PC-3 (cell line): Measurements from ENCODE around the gene CTSE. TPM values are rescaled to one million over a fixed set of nuclear protein-coding genes. Genes with fewer than 3 reads are reported as not detected.

Experiments
- ATAC-seq: fragments of 200-7000 bp; cut with Tn5 transposase; 2 replicates; pipeline ENCODE4 v1.9.1; 2020; ENCODE audit warnings: mild to moderate bottlenecking, moderate library complexity
- BruUV-seq: library from RNA; stranded (reverse); fragments of 400-500 nt; replicated peaks from 2 replicates; lab custom pipeline; 2021; lab: Mats Ljungman, UMichigan
- CTCF ChIA-PET: fragments of 300-600 bp; sonication (Branson Sonifier 250); formaldehyde crosslinking; loops from one replicate; lab custom pipeline; 2022; ENCODE audit warnings: antibody characterized with exemption; lab: Charles Lee
- POLR2A ChIA-PET: fragments of 300-600 bp; sonication (Branson Sonifier 250); formaldehyde crosslinking; loops from one replicate; lab custom pipeline; 2022; ENCODE audit warnings: antibody characterized with exemption; ENCODE audit not compliant: unreplicated experiment; lab: Charles Lee
- DNase-seq: peaks from one replicate; pipeline ENCODE4 v3.0.0-alpha.2; 2015
- H2AFZ ChIP-seq: fragments of 300-600 bp; sonication (generic); 2 replicates; pipeline ENCODE4 v1.6.0; 2016; ENCODE audit warnings: antibody characterized with exemption, low read length
- H3F3A ChIP-seq: fragments of 300-600 bp; sonication (generic); one replicate; pipeline ENCODE4 v1.6.0; 2017; ENCODE audit warnings: antibody characterized with exemption, low read length, control low read depth, mild to moderate bottlenecking; ENCODE audit not compliant: unreplicated experiment
- H3K27ac ChIP-seq: fragments of 300-600 bp; sonication (generic); 2 replicates; pipeline ENCODE4 v1.5.1; 2016; ENCODE audit warnings: mild to moderate bottlenecking, low read length
- H3K27me3 ChIP-seq: fragments of 300-600 bp; sonication (generic); 2 replicates; pipeline ENCODE4 v1.6.1; 2016; ENCODE audit warnings: low read length, mixed read lengths
- H3K36me3 ChIP-seq: fragments of 300-600 bp; sonication (generic); 2 replicates; pipeline ENCODE4 v1.6.1; 2016; ENCODE audit warnings: low read depth, mixed run types, low read length, mixed read lengths
- H3K4me1 ChIP-seq: fragments of 300-600 bp; sonication (generic); 2 replicates; pipeline ENCODE4 v1.5.1; 2016; ENCODE audit warnings: low read length; ENCODE audit not compliant: insufficient read depth
- H3K4me2 ChIP-seq: fragments of 300-600 bp; sonication (generic); 2 replicates; pipeline ENCODE4 v1.6.0; 2016; ENCODE audit warnings: low read length
- H3K4me3 ChIP-seq: fragments of 300-600 bp; sonication (generic); 2 replicates; pipeline ENCODE4 v1.5.1; 2016; ENCODE audit warnings: mild to moderate bottlenecking, low read length, mixed read lengths
- H3K79me2 ChIP-seq: fragments of 300-600 bp; sonication (generic); 2 replicates; pipeline ENCODE4 v1.6.1; 2017; ENCODE audit warnings: low read length, mixed read lengths
- H3K9ac ChIP-seq: fragments of 300-600 bp; sonication (generic); 2 replicates; pipeline ENCODE4 v1.6.0; 2016; ENCODE audit warnings: mild to moderate bottlenecking, low read length
- H3K9me2 ChIP-seq: fragments of 300-600 bp; sonication (generic); replicated peaks from 2 replicates; pipeline ENCODE4 v1.6.1; 2016; ENCODE audit warnings: mixed run types, low read length, mixed read lengths
- H3K9me3 ChIP-seq: fragments of 300-600 bp; sonication (generic); 2 replicates; pipeline ENCODE4 v1.6.1; 2016; ENCODE audit warnings: low read length, mixed read lengths
- H4K20me1 ChIP-seq: fragments of 300-600 bp; sonication (generic); 2 replicates; pipeline ENCODE4 v1.6.1; 2016; ENCODE audit warnings: low read length, mixed read lengths
- CTCF ChIP-seq: fragments of 300-600 bp; sonication (generic); conservative IDR thresholded peaks from 2 replicates; pipeline ENCODE4 v1.5.1; 2017; ENCODE audit warnings: antibody characterized with exemption, low read depth, mild to moderate bottlenecking, low read length
- EZH2 ChIP-seq: fragments of 300-600 bp; sonication (generic); IDR thresholded peaks from one replicate; pipeline ENCODE4 v1.6.1; 2017; ENCODE audit warnings: antibody characterized with exemption, mild to moderate bottlenecking, low read length; ENCODE audit not compliant: unreplicated experiment
- EZH2phosphoT487 ChIP-seq: fragments of 300-600 bp; sonication (generic); IDR thresholded peaks from 2 replicates; pipeline ENCODE4 v1.6.1; 2018; ENCODE audit warnings: mild to moderate bottlenecking, antibody characterized with exemption, low read length, borderline replicate concordance
- intact Hi-C: fragments of 100-400 bp; cut with micrococcal nuclease; formaldehyde crosslinking; loops from 2 replicates; pipeline ENCODE4 v1.9.0; 2023
- total RNA-seq: library from RNA; depleted of rRNA; stranded (reverse); fragments of >200 nt; gene quantifications from 2 replicates; pipeline ENCODE4 v1.2.3, GENCODE V29; 2014

Gene CTSE
- total RNA-seq, 1 experiment from 2014 or later, result 0.51 TPM

DNA sequence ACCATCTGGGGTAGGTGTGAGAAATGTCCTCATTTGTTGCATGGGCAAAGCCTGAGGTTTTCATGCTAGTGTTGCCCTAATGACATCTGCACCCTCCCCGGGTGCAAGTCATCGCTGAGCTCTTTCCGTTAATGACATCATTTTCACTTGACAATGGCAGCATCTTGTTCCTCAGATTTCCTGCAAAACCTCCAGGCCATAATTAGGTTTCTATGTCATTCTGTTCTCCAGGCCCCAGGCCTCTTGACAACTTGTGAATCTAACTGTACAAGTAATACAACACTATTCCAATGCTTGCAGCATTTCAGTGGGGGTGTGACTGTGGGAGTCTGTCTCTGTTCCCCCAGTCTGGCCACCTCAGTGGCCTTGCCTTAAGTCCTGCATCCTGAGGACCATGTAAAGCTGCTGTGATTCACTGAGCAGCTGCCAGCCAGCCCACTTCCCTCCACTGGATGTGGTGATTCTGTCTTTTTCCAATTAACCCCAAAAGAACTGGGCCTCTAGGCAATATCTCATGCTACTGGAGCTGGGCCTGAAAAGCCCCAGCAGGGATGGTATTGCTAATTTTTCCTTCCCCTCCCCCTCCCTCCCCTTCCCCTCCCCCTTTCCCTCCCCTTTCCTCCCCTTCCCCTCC, 43.3 kb downstream of the CTSE start:
- Histone ChIP-seq H3K27ac (no peak overlapping the region), H4K20me1 (no peaks in the 10 kb centered on the region), H3K27me3 (no peaks in the 10 kb centered on the region), H3K79me2 (no peaks in the 10 kb centered on the region), H3K36me3 (no peaks in the 10 kb centered on the region), H3F3A (no peaks in the 10 kb centered on the region), H3K4me1 (peaks cover 9% of the 10 kb centered on the region; the same call in 1 of the 2 replicates), H3K4me2 (no peak overlapping the region), H3K4me3 (no peak overlapping the region), H3K9me2 (no peaks in the 10 kb centered on the region), H3K9me3 (no peaks in the 10 kb centered on the region), H3K9ac (no peak overlapping the region), H2AFZ (no peak overlapping the region)
- ChIA-PET POLR2A (no interaction called here), CTCF (no interaction called here)
- intact Hi-C loops, result no loop called here
- TF ChIP-seq CTCF (no peak), EZH2 (no peak), EZH2phosphoT487 (no peak)
- BruUV-seq, result no TSS peak
- DNase-seq (no peak), ATAC-seq (no peak)

GRCh38 chr1:205979301-205979700, 44.4 kb downstream of the CTSE start:
- no peaks in the 10 kb centered on the region for H3K9me2 ChIP-seq
- POLR2A ChIA-PET, result no interaction called here
- H3K9me3 ChIP-seq, result no peaks in the 10 kb centered on the region
- H2AFZ ChIP-seq, result no peak overlapping the region
- H3K4me3 ChIP-seq, result no peak overlapping the region
- H3K4me1 ChIP-seq, result peaks cover 8% of the 10 kb centered on the region; the same call in 1 of the 2 replicates
- H3K27me3 ChIP-seq, result no peaks in the 10 kb centered on the region
- no peaks in the 10 kb centered on the region for H4K20me1 ChIP-seq
- no peak overlapping the region for H3K9ac ChIP-seq
- H3K27ac ChIP-seq, result no peak overlapping the region
- TF ChIP-seq EZH2 (no peak), EZH2phosphoT487 (no peak), CTCF (no peak)
- H3F3A ChIP-seq, result no peaks in the 10 kb centered on the region
- no peak for ATAC-seq
- intact Hi-C loops, result no loop called here
- CTCF ChIA-PET, result no interaction called here
- no peaks in the 10 kb centered on the region for H3K36me3 ChIP-seq
- DNase-seq, result no peak
- BruUV-seq, result no TSS peak
- no peaks in the 10 kb centered on the region for H3K79me2 ChIP-seq
- H3K4me2 ChIP-seq, result no peak overlapping the region

GRCh38 chr1:205978676-205979075, 45.0 kb downstream of the CTSE start:
- intact Hi-C loops, result no loop called here
- POLR2A ChIA-PET, result no interaction called here
- no TSS peak for BruUV-seq

More at GRCh38 chr1:205978676-205979075, 45.0 kb downstream of the CTSE start:
- Histone ChIP-seq H2AFZ (no peak overlapping the region), H3K79me2 (no peaks in the 10 kb centered on the region), H3K27ac (no peak overlapping the region), H3K4me3 (no peak overlapping the region), H3K9ac (no peak overlapping the region), H3K36me3 (no peaks in the 10 kb centered on the region), H3K4me2 (no peak overlapping the region), H3K9me3 (no peaks in the 10 kb centered on the region), H3K27me3 (no peaks in the 10 kb centered on the region), H3K4me1 (peaks cover 2% of the 10 kb centered on the region; the same call in 1 of the 2 replicates), H4K20me1 (no peaks in the 10 kb centered on the region), H3K9me2 (no peaks in the 10 kb centered on the region), H3F3A (no peaks in the 10 kb centered on the region)
- CTCF ChIA-PET, result no interaction called here
- DNase-seq, result no peak
- no peak for TF ChIP-seq CTCF
- TF ChIP-seq EZH2phosphoT487, result no peak
- no peak for TF ChIP-seq EZH2
- ATAC-seq, result no peak
